OCI-LY7 (cell line): ENCODE data around the gene IRX4. TPM values are rescaled to one million over a fixed set of nuclear protein-coding genes. Genes with fewer than 3 reads are reported as not detected.

Experiments used
- BruUV-seq: library from RNA; stranded (reverse); fragments of 400-500 nt; replicated peaks from 2 replicates; lab custom pipeline; 2021; lab: Mats Ljungman, UMichigan
- CTCF ChIA-PET: fragments of 300-600 bp; sonication (Branson Sonifier 250); formaldehyde crosslinking; loops from one replicate; lab custom pipeline; 2022; ENCODE audit warnings: antibody characterized with exemption; ENCODE audit not compliant: unreplicated experiment; lab: Charles Lee
- POLR2A ChIA-PET: fragments of 300-600 bp; sonication (Branson Sonifier 250); formaldehyde crosslinking; loops from one replicate; lab custom pipeline; 2022; ENCODE audit warnings: antibody characterized with exemption; lab: Charles Lee
- DNase-seq: peaks from one replicate; pipeline ENCODE4 v3.0.0-alpha.2; 2015; ENCODE audit warnings: low spot score
- H2AFZ ChIP-seq: fragments of 200-600 bp; sonication (generic), shearing (Covaris generic); 2 replicates; pipeline ENCODE4 v1.6.1; 2014; ENCODE audit warnings: mild to moderate bottlenecking, antibody characterized with exemption, low read length, moderate library complexity
- H3K27ac ChIP-seq: fragments of 200-600 bp; sonication (generic); 2 replicates; pipeline ENCODE4 v1.5.1; 2014; ENCODE audit warnings: mixed run types, low read depth, mild to moderate bottlenecking, moderate library complexity, low read length, inconsistent platforms; ENCODE audit not compliant: poor library complexity, severe bottlenecking
- H3K36me3 ChIP-seq: fragments of 200-600 bp; sonication (generic); 2 replicates; pipeline ENCODE4 v1.6.1; 2014; ENCODE audit warnings: mild to moderate bottlenecking, antibody characterized with exemption, low read length, moderate library complexity, mixed read lengths; ENCODE audit not compliant: insufficient read depth
- H3K4me1 ChIP-seq: fragments of 200-600 bp; sonication (generic); 2 replicates; pipeline ENCODE4 v1.5.1; 2014; ENCODE audit warnings: mild to moderate bottlenecking, low read length; ENCODE audit not compliant: insufficient read depth, poor library complexity, severe bottlenecking
- H3K4me2 ChIP-seq: fragments of 200-600 bp; sonication (generic); 2 replicates; pipeline ENCODE4 v1.6.1; 2014; ENCODE audit warnings: mild to moderate bottlenecking, low read length
- H3K4me3 ChIP-seq: fragments of 200-600 bp; sonication (generic); 2 replicates; pipeline ENCODE4 v1.5.1; 2014; ENCODE audit warnings: mild to moderate bottlenecking, low read depth, low read length; ENCODE audit not compliant: poor library complexity, severe bottlenecking
- H3K79me2 ChIP-seq: fragments of 200-600 bp; sonication (generic); 2 replicates; pipeline ENCODE4 v1.6.1; 2016; ENCODE audit warnings: low read depth, mild to moderate bottlenecking, low read length, moderate library complexity, mixed read lengths; ENCODE audit not compliant: insufficient read depth
- H3K9me2 ChIP-seq: fragments of 200-600 bp; sonication (generic); 2 replicates; pipeline ENCODE4 v1.6.1; 2016; ENCODE audit warnings: mild to moderate bottlenecking, low read length, mixed read lengths; ENCODE audit not compliant: insufficient read depth
- H3K9me3 ChIP-seq: fragments of 200-600 bp; sonication (generic); 2 replicates; pipeline ENCODE4 v1.6.1; 2014; ENCODE audit warnings: mild to moderate bottlenecking, mixed run types, low read length, mixed read lengths
- H4K20me1 ChIP-seq: fragments of 200-600 bp; sonication (generic); 2 replicates; pipeline ENCODE4 v1.6.1; 2014; ENCODE audit warnings: mild to moderate bottlenecking, antibody characterized with exemption, low read length, moderate library complexity, mixed read lengths; ENCODE audit not compliant: insufficient read depth
- CTCF ChIP-seq: fragments of 200-600 bp; sonication (generic); conservative IDR thresholded peaks from 2 replicates; pipeline ENCODE4 v1.5.1; 2014; ENCODE audit warnings: mild to moderate bottlenecking, antibody characterized with exemption, low read length, moderate library complexity, mixed read lengths
- EZH2phosphoT487 ChIP-seq: fragments of 200-600 bp; sonication (generic); IDR thresholded peaks from 2 replicates; pipeline ENCODE4 v1.6.1; 2018; ENCODE audit warnings: low read depth, borderline replicate concordance, mild to moderate bottlenecking, mixed run types, antibody characterized with exemption, low read length, moderate library complexity, mixed read lengths
- intact Hi-C: fragments of 100-400 bp; cut with micrococcal nuclease; formaldehyde crosslinking; loops from one replicate; pipeline ENCODE4 v1.10.0; 2022; ENCODE audit not compliant: unreplicated experiment
- total RNA-seq, 2 experiments: library from RNA; depleted of rRNA in 1 of 2; stranded (reverse); fragments of >200 nt in 1 of 2; shearing (Covaris generic) in 1 of 2; gene quantifications; 2 replicates each; pipeline ENCODE4 v1.2.3, GENCODE V29; 2014 to 2022

Gene IRX4
- total RNA-seq, 2 experiments from 2014 or later, result not detected

- TF ChIP-seq EZH2phosphoT487, result no peak
- no peak for TF ChIP-seq CTCF
- intact Hi-C loops, result no loop called here
Measured at GRCh38 chr5:1930880-1931603, 48.3 kb upstream of the IRX4 start.

DNA sequence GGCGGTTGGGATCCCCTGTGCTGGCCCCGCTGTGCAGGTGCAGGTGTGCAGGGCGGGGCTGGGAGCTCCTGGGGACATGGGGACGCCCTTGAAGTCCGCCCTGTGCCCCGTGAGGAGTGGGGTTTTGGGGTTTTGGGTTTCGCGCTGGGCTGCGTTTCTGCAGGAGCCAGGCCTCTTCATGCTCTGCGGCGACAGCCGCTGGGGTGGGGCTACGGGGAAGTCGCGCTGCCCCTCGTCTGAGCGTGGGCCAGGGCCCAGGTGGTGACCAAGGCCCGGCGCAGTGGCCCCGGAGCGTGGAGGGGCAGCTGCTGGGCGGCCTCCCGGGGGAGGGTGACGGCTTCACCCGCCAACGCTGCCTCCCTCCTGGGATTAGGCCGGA lies 47.8 kb upstream of the IRX4 start:
- POLR2A ChIA-PET, result no interaction called here

More at GRCh38 chr5:1930880-1931603, 48.3 kb upstream of the IRX4 start:
- no peaks in the 10 kb centered on the region for H4K20me1 ChIP-seq
- H3K79me2 ChIP-seq, result no peaks in the 10 kb centered on the region
- H3K9me3 ChIP-seq, result 0 out of 2 replicates have a peak, but pooled peaks cover 4% of the 10 kb centered on the region
- ChIA-PET CTCF (no interaction called here), POLR2A (no interaction called here)
- no TSS peak for BruUV-seq
- no peak overlapping the region for H3K4me2 ChIP-seq
- no peak for DNase-seq
- H3K4me1 ChIP-seq, result no peaks in the 10 kb centered on the region
- H3K4me3 ChIP-seq, result no peak overlapping the region
- no peaks in the 10 kb centered on the region for H3K9me2 ChIP-seq
- H3K27ac ChIP-seq, result no peak overlapping the region
- no peaks in the 10 kb centered on the region for H3K36me3 ChIP-seq
- no peak overlapping the region for H2AFZ ChIP-seq

More for the DNA sequence above, 47.8 kb upstream of the IRX4 start:
- CTCF ChIA-PET, result no interaction called here
- Histone ChIP-seq H4K20me1 (no peaks in the 10 kb centered on the region), H3K9me3 (0 out of 2 replicates have a peak, but pooled peaks cover 4% of the 10 kb centered on the region), H3K79me2 (no peaks in the 10 kb centered on the region), H3K4me3 (no peak overlapping the region), H3K4me2 (no peak overlapping the region), H3K9me2 (no peaks in the 10 kb centered on the region), H3K27ac (no peak overlapping the region), H3K4me1 (no peaks in the 10 kb centered on the region), H3K36me3 (no peaks in the 10 kb centered on the region), H2AFZ (no peak overlapping the region)
- DNase-seq, result no peak
- no peak for TF ChIP-seq CTCF
- no peak for TF ChIP-seq EZH2phosphoT487
- no TSS peak for BruUV-seq
- intact Hi-C loops, result no loop called here
